Left ventricle myocardium inferior (tissue), 1 donor: ENCODE data around the gene IL31RA. TPM values are rescaled to one million over a fixed set of nuclear protein-coding genes. Genes with fewer than 3 reads are reported as not detected.
A peak's percentile ranks its signal among the peaks of the same experiment; 100 is the strongest.
"Not testable (repeated sequence)": the region's sequence is repeated elsewhere in the genome, so short reads cannot be mapped to it uniquely, and the experiment has no call there.

Experiments
- DNase-seq: peaks from one replicate; pipeline ENCODE4 v3.0.0-alpha.2; 2020
- H3K27ac ChIP-seq: fragments of 200-600 bp; replicated peaks from 2 replicates; pipeline ENCODE4 v1.8.0; 2021
- H3K27me3 ChIP-seq: fragments of 200-600 bp; 2 replicates; pipeline ENCODE4 v1.8.0; 2021; ENCODE audit warnings: low read depth
- H3K36me3 ChIP-seq: fragments of 200-600 bp; 2 replicates; pipeline ENCODE4 v1.8.0; 2021
- H3K4me1 ChIP-seq: fragments of 200-600 bp; 2 replicates; pipeline ENCODE4 v1.8.0; 2021
- H3K4me3 ChIP-seq: fragments of 200-600 bp; 2 replicates; pipeline ENCODE4 v1.8.0; 2021; ENCODE audit warnings: mild to moderate bottlenecking, moderate library complexity
- H3K9me3 ChIP-seq: fragments of 200-600 bp; replicated peaks from 2 replicates; pipeline ENCODE4 v1.8.0; 2021
- intact Hi-C: fragments of 100-400 bp; cut with micrococcal nuclease; formaldehyde crosslinking; loops from one replicate; pipeline ENCODE4 v1.11.0; 2022
- total RNA-seq: library from RNA; stranded (reverse); fragmentation: NEBNext Ultra II Directional; extraction: Animal tissue kit (Norgen Biotek cat#: 25700); gene quantifications from one replicate; pipeline ENCODE4 v1.2.1, GENCODE V29; 2021
- TF ChIP-seq, protein P1 (sequence below): fragments of 200-600 bp; IDR thresholded peaks from 2 replicates; pipeline ENCODE4 v1.8.0; 2021; ENCODE audit warnings: antibody characterized with exemption, mild to moderate bottlenecking, borderline replicate concordance
- donor health status: DM: no; HTN: yes; CAD: no; lungs with severe emphysema.

Gene IL31RA
- total RNA-seq, 1 donor from 2014 or later = 0.27 TPM

DNA sequence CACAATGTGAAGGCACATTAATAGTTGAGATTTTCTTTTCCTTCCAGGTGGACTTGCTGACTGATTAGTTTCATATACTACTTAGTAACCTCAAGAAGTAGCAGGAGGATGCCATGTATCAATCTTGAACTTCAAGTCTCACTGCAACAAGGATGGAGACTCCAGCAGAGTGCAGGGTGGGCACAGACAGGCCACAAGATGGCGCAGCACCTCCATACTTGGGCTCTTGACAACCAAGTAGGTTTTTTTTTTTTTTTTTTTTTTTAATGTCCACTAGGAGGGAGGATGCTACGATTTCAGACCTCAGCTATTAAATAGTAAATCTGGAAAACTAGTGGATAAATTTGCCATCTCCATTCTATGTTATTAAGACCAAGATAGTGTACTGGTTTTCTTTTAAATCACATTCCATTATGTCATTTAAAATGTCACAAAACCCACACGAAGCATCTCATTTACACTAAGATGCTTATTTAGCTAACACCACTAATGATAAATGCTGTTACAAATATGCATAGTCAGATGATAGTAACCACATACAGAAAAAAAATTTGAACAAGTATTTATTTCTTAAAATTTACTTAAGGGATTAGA lies 85.0 kb downstream of the IL31RA start:
- TF ChIP-seq, protein P1, sequence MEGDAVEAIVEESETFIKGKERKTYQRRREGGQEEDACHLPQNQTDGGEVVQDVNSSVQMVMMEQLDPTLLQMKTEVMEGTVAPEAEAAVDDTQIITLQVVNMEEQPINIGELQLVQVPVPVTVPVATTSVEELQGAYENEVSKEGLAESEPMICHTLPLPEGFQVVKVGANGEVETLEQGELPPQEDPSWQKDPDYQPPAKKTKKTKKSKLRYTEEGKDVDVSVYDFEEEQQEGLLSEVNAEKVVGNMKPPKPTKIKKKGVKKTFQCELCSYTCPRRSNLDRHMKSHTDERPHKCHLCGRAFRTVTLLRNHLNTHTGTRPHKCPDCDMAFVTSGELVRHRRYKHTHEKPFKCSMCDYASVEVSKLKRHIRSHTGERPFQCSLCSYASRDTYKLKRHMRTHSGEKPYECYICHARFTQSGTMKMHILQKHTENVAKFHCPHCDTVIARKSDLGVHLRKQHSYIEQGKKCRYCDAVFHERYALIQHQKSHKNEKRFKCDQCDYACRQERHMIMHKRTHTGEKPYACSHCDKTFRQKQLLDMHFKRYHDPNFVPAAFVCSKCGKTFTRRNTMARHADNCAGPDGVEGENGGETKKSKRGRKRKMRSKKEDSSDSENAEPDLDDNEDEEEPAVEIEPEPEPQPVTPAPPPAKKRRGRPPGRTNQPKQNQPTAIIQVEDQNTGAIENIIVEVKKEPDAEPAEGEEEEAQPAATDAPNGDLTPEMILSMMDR = peak; percentile 90
- Histone ChIP-seq H3K27ac (no peak overlapping the region), H3K9me3 (no peaks in the 10 kb centered on the region), H3K4me1 (peaks cover 9% of the 10 kb centered on the region), H3K27me3 (no peaks in the 10 kb centered on the region), H3K36me3 (peaks cover 46% of the 10 kb centered on the region), H3K4me3 (no peak overlapping the region)
- DNase-seq = peak; percentile 82
- intact Hi-C loops = loop anchor here (10.0 kb wide), 1 partner anchor 269 kb away; no protein-coding TSS in a partner anchor

DNA sequence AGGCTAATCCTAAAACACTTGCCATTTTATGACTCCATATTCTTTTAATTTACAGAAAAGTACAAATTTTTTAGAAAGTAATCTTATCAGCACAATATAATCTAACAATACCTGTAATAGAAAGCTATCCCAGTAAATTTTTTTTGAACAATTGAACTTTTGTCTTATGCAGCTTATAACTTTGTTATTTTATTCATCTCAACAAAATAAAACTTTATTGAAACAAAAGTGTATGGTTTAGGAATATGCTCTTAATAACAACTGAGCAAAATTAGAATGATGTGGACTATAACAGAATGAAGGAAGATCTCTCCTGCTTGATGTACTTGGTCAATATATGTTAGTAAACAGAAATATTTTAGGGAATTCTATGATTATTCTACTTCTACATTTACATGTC lies 86.4 kb downstream of the IL31RA start:
- H3K27ac ChIP-seq, H3K4me1 ChIP-seq, H3K9me3 ChIP-seq, H3K4me3 ChIP-seq, DNase-seq, H3K27me3 ChIP-seq: not testable (repeated sequence)
- intact Hi-C loops = loop anchor here (10.0 kb wide), 1 partner anchor 267 kb away; no protein-coding TSS in a partner anchor
- peaks cover 60% of the 10 kb centered on the region for H3K36me3 ChIP-seq

DNA sequence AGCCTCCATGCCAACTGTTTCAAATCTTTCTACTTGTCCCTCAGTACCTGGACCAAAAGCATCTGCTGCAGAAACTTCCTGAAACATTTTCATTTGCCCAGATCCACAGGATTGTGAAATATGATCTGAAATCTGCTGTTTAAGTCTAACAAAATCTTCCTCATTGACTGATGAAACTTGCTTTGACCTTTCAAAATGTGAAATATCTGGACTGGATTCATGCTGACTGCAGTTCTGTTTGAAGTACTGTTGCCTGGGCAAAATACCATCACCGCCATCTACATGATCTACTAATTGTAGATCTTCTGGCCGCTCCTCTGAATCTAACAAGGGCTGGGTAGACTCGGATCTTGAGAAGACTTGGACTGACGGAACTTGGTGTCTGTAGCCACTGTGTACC lies 90.0 kb downstream of the IL31RA start:
- H3K27ac ChIP-seq, H3K9me3 ChIP-seq, DNase-seq, H3K4me1 ChIP-seq, intact Hi-C loops, H3K27me3 ChIP-seq, H3K4me3 ChIP-seq: not testable (repeated sequence)
- peaks cover 81% of the 10 kb centered on the region for H3K36me3 ChIP-seq

DNA sequence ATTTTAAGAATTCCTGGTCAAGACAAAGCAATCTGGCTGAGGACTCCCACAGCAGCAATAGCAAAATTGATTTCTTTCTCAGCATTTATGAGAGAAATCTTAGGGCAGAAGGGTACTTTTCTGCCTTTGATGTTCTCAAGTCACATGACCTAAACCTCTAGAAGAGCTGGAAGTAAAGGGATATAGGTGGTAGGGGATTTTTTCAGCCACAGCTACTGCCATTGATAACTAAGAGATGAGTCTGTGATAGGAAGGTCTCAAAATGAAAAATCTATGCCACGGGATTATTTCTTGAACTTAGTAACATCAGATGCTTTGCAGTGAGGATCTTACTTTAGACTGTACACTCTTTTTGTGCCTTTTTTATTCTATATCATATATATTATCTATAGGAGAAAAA lies 108.1 kb downstream of the IL31RA start:
- intact Hi-C loops = no loop called here
- Histone ChIP-seq H3K36me3 (peaks cover 99% of the 10 kb centered on the region), H3K4me1 (no peaks in the 10 kb centered on the region), H3K4me3 (no peak overlapping the region), H3K9me3 (no peaks in the 10 kb centered on the region), H3K27me3 (no peaks in the 10 kb centered on the region), H3K27ac (no peak overlapping the region)
- no peak for DNase-seq
- TF ChIP-seq, protein P1 = no peak

DNA sequence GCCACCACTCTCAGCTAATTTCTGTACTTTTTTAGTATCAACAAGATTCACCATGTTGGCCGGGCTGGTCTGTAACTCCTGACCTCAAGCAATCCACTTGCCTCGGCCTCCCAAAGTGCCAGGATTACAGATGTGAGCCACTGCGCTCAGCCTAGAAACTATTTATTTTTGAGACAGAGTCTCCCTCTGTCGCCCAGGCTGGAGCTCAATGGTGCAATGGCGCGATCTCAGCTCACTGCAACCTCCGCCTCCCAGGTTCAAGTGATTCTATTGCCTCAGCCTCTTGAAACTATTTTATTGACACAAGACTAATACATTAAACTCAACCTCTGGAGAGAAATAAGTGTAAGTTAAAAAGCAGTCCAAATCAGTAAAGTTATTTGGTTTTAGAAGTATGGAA lies 109.6 kb downstream of the IL31RA start:
- no peak overlapping the region for H3K27ac ChIP-seq
- intact Hi-C loops = no loop called here
- no peak overlapping the region for H3K4me3 ChIP-seq
- TF ChIP-seq, protein P1 = no peak
- H3K9me3 ChIP-seq = no peaks in the 10 kb centered on the region
- no peaks in the 10 kb centered on the region for H3K27me3 ChIP-seq
- no peak for DNase-seq
- peaks cover 90% of the 10 kb centered on the region for H3K36me3 ChIP-seq
- H3K4me1 ChIP-seq = peaks cover 3% of the 10 kb centered on the region

DNA sequence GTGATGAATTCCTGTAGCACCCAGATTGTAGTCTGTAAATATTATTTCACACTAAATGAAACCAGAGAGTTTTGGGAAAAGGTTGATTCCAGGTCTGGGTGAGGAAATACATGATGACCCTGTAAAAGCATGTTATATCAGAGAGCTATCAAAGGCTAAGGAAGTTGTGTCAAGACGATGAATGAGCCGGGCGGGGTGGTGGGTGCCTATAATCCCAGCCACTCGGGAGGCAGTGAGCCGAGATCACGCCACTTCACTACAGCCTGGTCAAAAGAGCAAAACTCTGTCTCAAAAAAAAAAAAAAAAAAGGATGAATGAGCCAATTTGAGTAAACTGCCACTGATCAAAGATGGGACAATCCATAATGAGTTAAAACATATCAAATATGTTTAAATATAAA lies 114.4 kb downstream of the IL31RA start:
- Histone ChIP-seq H3K4me3 (no peak overlapping the region), H3K4me1 (peaks cover 15% of the 10 kb centered on the region), H3K27ac (no peak overlapping the region), H3K9me3 (no peaks in the 10 kb centered on the region), H3K27me3 (no peaks in the 10 kb centered on the region), H3K36me3 (peaks cover 76% of the 10 kb centered on the region)
- TF ChIP-seq, protein P1 = no peak
- no peak for DNase-seq
- intact Hi-C loops = no loop called here
